H1 (cell line): ENCODE data around the gene UBE2O. TPM values are rescaled to one million over a fixed set of nuclear protein-coding genes. Genes with fewer than 3 reads are reported as not detected.

Source experiments
- CTCF ChIA-PET: fragments of 300-600 bp; sonication (Branson Sonifier 250); formaldehyde crosslinking; loops from one replicate; lab custom pipeline; 2021; ENCODE audit not compliant: partially characterized antibody; lab: Charles Lee
- POLR2A ChIA-PET: fragments of 300-600 bp; sonication (Branson Sonifier 250); formaldehyde crosslinking; loops from one replicate; lab custom pipeline; 2021; ENCODE audit warnings: inconsistent platforms; ENCODE audit not compliant: partially characterized antibody; lab: Charles Lee
- DNase-seq, 2 experiments: peaks; one replicate each; pipeline versions ENCODE4 v3.0.0 to v3.0.0-alpha.2; 2010 to 2022; ENCODE audit warnings: low spot score in 2 of 2, low read depth in 1 of 2, mixed read lengths in 1 of 2
- FAIRE-seq: peaks from 2 replicates; lab custom pipeline; 2011; peaks lifted over from hg19 to GRCh38; lab: Jason Lieb, UNC
- H2AFZ ChIP-seq: 2 replicates; pipeline ENCODE4 v1.8.1; 2012; ENCODE audit warnings: low read length, inconsistent platforms
- H2AK5ac ChIP-seq: 2 replicates; pipeline ENCODE4 v1.6.1; 2013; ENCODE audit warnings: low read depth, low read length
- H2BK120ac ChIP-seq: replicated peaks from 2 replicates; pipeline ENCODE3; 2013; ENCODE audit warnings: low read depth, low read length, inconsistent platforms
- H2BK12ac ChIP-seq: 2 replicates; pipeline ENCODE4 v1.6.1; 2013; ENCODE audit warnings: low read depth, low read length
- H2BK15ac ChIP-seq: 2 replicates; pipeline ENCODE4 v1.6.1; 2013; ENCODE audit warnings: low read length
- H2BK20ac ChIP-seq: 2 replicates; pipeline ENCODE4 v1.6.1; 2013; ENCODE audit warnings: low read length
- H2BK5ac ChIP-seq: 2 replicates; pipeline ENCODE4 v1.6.1; 2013; ENCODE audit warnings: low read depth, low read length
- H3K14ac ChIP-seq: 2 replicates; pipeline ENCODE4 v1.6.1; 2013; ENCODE audit warnings: inconsistent platforms; ENCODE audit not compliant: insufficient read length
- H3K18ac ChIP-seq: 2 replicates; pipeline ENCODE4 v1.6.1; 2013; ENCODE audit warnings: low read length; ENCODE audit errors: extremely low read depth
- H3K23ac ChIP-seq: 2 replicates; pipeline ENCODE4 v1.6.1; 2013; ENCODE audit warnings: inconsistent platforms; ENCODE audit not compliant: insufficient read length
- H3K23me2 ChIP-seq: 2 replicates; pipeline ENCODE4 v1.6.1; 2013; ENCODE audit warnings: low read depth, low read length
- H3K27ac ChIP-seq: 2 replicates; pipeline ENCODE4 v1.6.1; 2011; ENCODE audit warnings: low read depth, low read length, inconsistent platforms
- H3K27me3 ChIP-seq, 4 experiments: replicated peaks in 1 of 4; 1 replicate in 1 of 4; 2 replicates in 3 of 4; pipeline versions ENCODE4 v1.6.1 to v1.8.1; 2011 to 2013; ENCODE audit warnings: low read length in 3 of 4, mild to moderate bottlenecking in 3 of 4, inconsistent platforms in 2 of 4, mixed read lengths in 2 of 4, moderate library complexity in 1 of 4; ENCODE audit not compliant: control insufficient read depth in 3 of 4, insufficient read depth in 3 of 4; ENCODE audit errors: extremely low read depth in 1 of 4
- H3K36me3 ChIP-seq, 4 experiments: 2 replicates each; pipeline versions ENCODE4 v1.6.1 to v1.8.1; 2011 to 2013; ENCODE audit warnings: mild to moderate bottlenecking in 4 of 4, low read length in 3 of 4, moderate library complexity in 2 of 4, control low read depth in 1 of 4, inconsistent platforms in 1 of 4; ENCODE audit not compliant: insufficient read depth in 4 of 4, control insufficient read depth in 2 of 4
- H3K4ac ChIP-seq: replicated peaks from 2 replicates; pipeline ENCODE3; 2013; ENCODE audit warnings: low read length, low read depth, mixed read lengths, inconsistent platforms; ENCODE audit not compliant: insufficient read length
- H3K4me1 ChIP-seq, 4 experiments: replicated peaks in 1 of 4; 1 replicate in 1 of 4; 2 replicates in 3 of 4; pipeline versions ENCODE4 v1.6.1 to v1.8.1; 2011 to 2013; ENCODE audit warnings: low read length in 3 of 4, inconsistent platforms in 2 of 4, mixed read lengths in 1 of 4; ENCODE audit not compliant: insufficient read depth in 4 of 4, control insufficient read depth in 3 of 4
- H3K4me2 ChIP-seq, 2 experiments: 2 replicates each; pipeline versions ENCODE4 v1.6.1 to v1.8.1; 2011 to 2013; ENCODE audit warnings: low read depth in 2 of 2, low read length in 2 of 2, control low read depth in 1 of 2, inconsistent platforms in 1 of 2, mild to moderate bottlenecking in 1 of 2; ENCODE audit not compliant: insufficient read depth in 1 of 2
- H3K4me3 ChIP-seq, 4 experiments: fragments of 200-600, 300-600 bp in 1 of 4; sonication (generic), shearing (Covaris generic), sonication (Bioruptor Twin) in 1 of 4; 2 replicates each; pipeline versions ENCODE4 v1.5.1 to v1.8.1; 2011 to 2016; ENCODE audit warnings: low read length in 4 of 4, low read depth in 3 of 4, control low read depth in 2 of 4, inconsistent platforms in 2 of 4, mild to moderate bottlenecking in 2 of 4, mixed read lengths in 1 of 4, moderate library complexity in 1 of 4; ENCODE audit not compliant: insufficient read depth in 2 of 4; ENCODE audit errors: extremely low read depth in 1 of 4
- H3K56ac ChIP-seq: replicated peaks from 2 replicates; pipeline ENCODE3; 2013; ENCODE audit warnings: low read depth, mild to moderate bottlenecking, mixed read lengths, low read length, inconsistent platforms; ENCODE audit not compliant: insufficient read length
- H3K79me1 ChIP-seq: 2 replicates; pipeline ENCODE4 v1.6.1; 2013; ENCODE audit warnings: low read depth, low read length, control low read depth
- H3K79me2 ChIP-seq, 2 experiments: 2 replicates each; pipeline versions ENCODE4 v1.6.1 to v1.8.1; 2012 to 2013; ENCODE audit warnings: low read length in 2 of 2, mild to moderate bottlenecking in 2 of 2, inconsistent platforms in 1 of 2; ENCODE audit not compliant: insufficient read depth in 2 of 2, control insufficient read depth in 1 of 2
- H3K9ac ChIP-seq, 4 experiments: replicated peaks in 1 of 4; 1 replicate in 1 of 4; 2 replicates in 3 of 4; pipeline versions ENCODE4 v1.6.1 to v1.8.1; 2011 to 2013; ENCODE audit warnings: low read depth in 3 of 4, low read length in 3 of 4, control low read depth in 2 of 4, mild to moderate bottlenecking in 2 of 4, moderate library complexity in 2 of 4, inconsistent platforms in 1 of 4; ENCODE audit errors: extremely low read depth in 1 of 4
- H3K9me3 ChIP-seq, 2 experiments: 2 replicates each; pipeline versions ENCODE4 v1.6.1 to v1.8.1; 2012 to 2013; ENCODE audit warnings: mild to moderate bottlenecking in 2 of 2, moderate library complexity in 2 of 2, control low read depth in 1 of 2, inconsistent platforms in 1 of 2, low read depth in 1 of 2, low read length in 1 of 2, mixed read lengths in 1 of 2; ENCODE audit not compliant: insufficient read depth in 2 of 2
- H4K20me1 ChIP-seq, 2 experiments: replicated peaks in 1 of 2; 2 replicates each; pipeline versions ENCODE3 to v1.8.1; 2011 to 2013; ENCODE audit warnings: inconsistent platforms in 2 of 2, low read length in 2 of 2, mild to moderate bottlenecking in 1 of 2; ENCODE audit not compliant: insufficient read depth in 2 of 2, control insufficient read depth in 1 of 2
- H4K5ac ChIP-seq: 2 replicates; pipeline ENCODE4 v1.6.1; 2013; ENCODE audit warnings: low read length, low read depth, mixed read lengths, inconsistent platforms; ENCODE audit not compliant: insufficient read length
- H4K8ac ChIP-seq: 2 replicates; pipeline ENCODE4 v1.8.0; 2013; ENCODE audit warnings: mild to moderate bottlenecking, moderate library complexity, low read length, inconsistent platforms; ENCODE audit not compliant: insufficient read depth; ENCODE audit errors: extremely low read depth
- H4K91ac ChIP-seq: replicated peaks from 2 replicates; pipeline ENCODE3; 2013; ENCODE audit warnings: low read length, mixed read lengths, inconsistent platforms; ENCODE audit not compliant: insufficient read length
- ASH2L ChIP-seq: fragments of 200-600, 300-600 bp; sonication (generic); IDR thresholded peaks from one replicate; pipeline ENCODE4 v1.7.1; 2017; ENCODE audit warnings: low read length
- BCL11A ChIP-seq, 2 experiments: IDR thresholded peaks; one replicate each; pipeline ENCODE4 v1.6.1; 2011; ENCODE audit warnings: low read depth in 2 of 2, low read length in 2 of 2, mild to moderate bottlenecking in 2 of 2
- CREB1 ChIP-seq: IDR thresholded peaks from 2 replicates; pipeline ENCODE4 v1.6.1; 2012; ENCODE audit warnings: inconsistent platforms
- NRF1 ChIP-seq: IDR thresholded peaks from 2 replicates; pipeline ENCODE4 v1.6.1; 2011; ENCODE audit warnings: mild to moderate bottlenecking, low read depth, low read length, improper control_type of control experiment
- PHF8 ChIP-seq: fragments of 200-600 bp; sonication (generic); conservative IDR thresholded peaks from 2 replicates; pipeline ENCODE4 v1.7.1; 2012; ENCODE audit warnings: low read depth, mild to moderate bottlenecking, inconsistent platforms, low read length, moderate library complexity
- RXRA ChIP-seq: IDR thresholded peaks from 2 replicates; pipeline ENCODE4 v1.6.1; 2011; ENCODE audit warnings: low read depth, mild to moderate bottlenecking, low read length, moderate library complexity; ENCODE audit not compliant: insufficient read depth
- SAP30 ChIP-seq: fragments of 300-600 bp; sonication (generic); IDR thresholded peaks from 2 replicates; pipeline ENCODE4 v1.7.1; 2012; ENCODE audit warnings: low read length, moderate library complexity, mild to moderate bottlenecking, inconsistent platforms; ENCODE audit not compliant: insufficient read depth, insufficient replicate concordance
- SP2 ChIP-seq: IDR thresholded peaks from 2 replicates; pipeline ENCODE4 v1.6.1; 2012; ENCODE audit warnings: mild to moderate bottlenecking, low read length, inconsistent platforms
- SRF ChIP-seq: IDR thresholded peaks from 2 replicates; pipeline ENCODE4 v1.6.1; 2011; ENCODE audit warnings: mild to moderate bottlenecking, low read depth, low read length, moderate library complexity
- TBP ChIP-seq: IDR thresholded peaks from 2 replicates; pipeline ENCODE4 v1.6.1; 2011; ENCODE audit warnings: low read depth, low read length, improper control_type of control experiment
- TCF12 ChIP-seq: IDR thresholded peaks from 2 replicates; pipeline ENCODE4 v1.6.1; 2011; ENCODE audit warnings: low read depth, mild to moderate bottlenecking, low read length
- WGBS, 2 experiments: shearing (Covaris generic) in 1 of 2; methylation state at CpG; one replicate each; pipeline versions ENCODE4 v1.1.6 to v1.1.7; 2013 to 2015; ENCODE audit warnings: low lambda C conversion rate in 2 of 2, mixed read lengths in 2 of 2, inconsistent platforms in 1 of 2, low coverage in 1 of 2, missing lambda C conversion rate in 1 of 2; ENCODE audit not compliant: insufficient replicate concordance in 2 of 2, insufficient coverage in 1 of 2, insufficient read length in 1 of 2; ENCODE audit errors: extremely low coverage in 1 of 2, missing lambda C conversion rate in 1 of 2; 5-methylcytosine and 5-hydroxymethylcytosine counted together
- polyA plus RNA-seq, 7 experiments: library from polyadenylated mRNA; depleted of rRNA in 3 of 7; stranded (reverse) in 5 of 7; unstranded in 2 of 7; fragments of >200 nt in 5 of 7; fragments of 200-250 nt in 2 of 7; gene quantifications; 1 replicate in 5 of 7; 2 replicates in 1 of 7; 4 replicates in 1 of 7; pipeline versions ENCODE4 v1.2.1 to v1.2.3, GENCODE V29; 2011 to 2013; ENCODE audit warnings: missing spikeins in 2 of 7, mixed read lengths in 2 of 7
- total RNA-seq: library from RNA; stranded (reverse); fragmentation: NEBNext Ultra II Directional; extraction: Animal tissue kit (Norgen Biotek cat#: 25700); gene quantifications from 2 replicates; pipeline ENCODE4 v1.2.1, GENCODE V29; 2021

Gene UBE2O
- total and polyA plus RNA-seq, 2 of the 8 experiments (the other 6 are each of a cell fraction or from before 2014, with no cell fraction given) = 24.4 to 63.0 TPM

- Histone ChIP-seq H2BK12ac (peak within 1 kb of the TSS; percentile 71; the same call in 1 of the 2 replicates), H3K79me2 (peaks cover 0 to 6% of the 10 kb centered on the region in 2 experiments; a peak in 2 of 4 replicates), H2AFZ (peak within 1 kb of the TSS; percentile 96; the same call in 1 of the 2 replicates), H4K91ac (peak within 1 kb of the TSS; percentile 12), H3K4ac (peak within 1 kb of the TSS; percentile 61), H3K9me3 (no peaks in the 10 kb centered on the region), H2BK15ac (0 out of 2 replicates have a peak within 1 kb of the TSS, but pooled peaks have one; percentile 95), H3K4me3 (peak within 1 kb of the TSS; percentile 62 to 82 (median 76)), H2AK5ac (no peak within 1 kb of the TSS), H3K4me2 (peak within 1 kb of the TSS; percentile 81 to 85), H3K56ac (no peak within 1 kb of the TSS), H4K20me1 (peaks cover 4 to 17% of the 10 kb centered on the region in 2 experiments), H3K27ac (no peak within 1 kb of the TSS), H4K5ac (peak within 1 kb of the TSS; percentile 30), H3K36me3 (no peaks in the 10 kb centered on the region), H3K23ac (no peak within 1 kb of the TSS), H2BK20ac (no peak within 1 kb of the TSS), H3K79me1 (peaks cover 8% of the 10 kb centered on the region), H3K27me3 (no peaks in the 10 kb centered on the region), H4K8ac (peak within 1 kb of the TSS; percentile 69), H3K23me2 (peaks cover 7% of the 10 kb centered on the region; the same call in 1 of the 2 replicates), H2BK5ac (peak within 1 kb of the TSS; percentile 27; the same call in 1 of the 2 replicates), H3K18ac (peak within 1 kb of the TSS; percentile 89), H2BK120ac (no peak within 1 kb of the TSS), H3K14ac (no peak within 1 kb of the TSS), H3K9ac (peak within 1 kb of the TSS; percentile 22 to 83 (median 60); a peak in 6 of 7 replicates), H3K4me1 (peaks cover 11 to 43% (median 34%) of the 10 kb centered on the region in 4 experiments)
- no peak for FAIRE-seq
- peak; percentile 65 to 100 for DNase-seq
- POLR2A ChIA-PET = interaction anchor here (1.1 to 3.8 kb wide), 3 partner anchors 39 to 57 kb away, joined by 3 to 15 read pairs (median 8); partner anchors contain the start of gene PRCD
- 3% methylated on average over 54 of the region's 72 CpGs; no CpG with 5 or more reads in 1 of the 2 experiments for WGBS, 2 experiments
- CTCF ChIA-PET = interaction anchor here (0.9 to 20.2 kb wide), 10 partner anchors 14 to 113 kb away, joined by 3 to 446 read pairs (median 7); partner anchors contain the start of genes AANAT and UBE2O
- TF ChIP-seq SP2 = no peak
- TF ChIP-seq TCF12 = no peak
- TF ChIP-seq TBP = peak; percentile 51; the same call in 1 of the 2 replicates
- no peak for TF ChIP-seq RXRA
- no peak for TF ChIP-seq BCL11A (IDR thresholded peaks at IDR 0.05; ENCODE audit: low read depth in 2 of 2, low read length in 2 of 2)
- no peak for TF ChIP-seq NRF1
- TF ChIP-seq CREB1 = no peak
- TF ChIP-seq SRF = no peak
- peak; percentile 70; the same call in 1 of the 2 replicates for TF ChIP-seq PHF8
- no peak for TF ChIP-seq SAP30
- no peak for TF ChIP-seq ASH2L
These were observed 48.3 kb upstream of the UBE2O start, which contains the start of gene RHBDF2 for GRCh38 chr17:76501018-76501826. Gene RHBDF2, minus strand, starts transcription at chr17:76501423. Its CDS starts 19,899 bp downstream, at chr17:76481524.
